Ishikawa (cell line): Measurements from ENCODE around the gene TEX54.

Experiments used
- CEBPB ChIP-seq: IDR thresholded peaks from 2 replicates; pipeline ENCODE4 v1.6.1; 2012
- CREB1 ChIP-seq: IDR thresholded peaks from 2 replicates; pipeline ENCODE4 v1.6.1; 2012; ENCODE audit warnings: low read depth
- EGR1 ChIP-seq: IDR thresholded peaks from 2 replicates; pipeline ENCODE4 v1.6.1; 2012
- EP300 ChIP-seq: IDR thresholded peaks from 2 replicates; pipeline ENCODE4 v1.6.1; 2012; ENCODE audit warnings: borderline replicate concordance
- FOXM1 ChIP-seq: IDR thresholded peaks from 2 replicates; pipeline ENCODE4 v1.6.1; 2012; ENCODE audit warnings: low read depth, borderline replicate concordance
- NFIC ChIP-seq: IDR thresholded peaks from 2 replicates; pipeline ENCODE4 v1.6.1; 2012
- RAD21 ChIP-seq: IDR thresholded peaks from 2 replicates; pipeline ENCODE4 v1.6.1; 2012; ENCODE audit warnings: low read depth
- TAF1 ChIP-seq: IDR thresholded peaks from 2 replicates; pipeline ENCODE4 v1.6.1; 2012; ENCODE audit warnings: low read depth, mild to moderate bottlenecking
- TCF12 ChIP-seq: IDR thresholded peaks from 2 replicates; pipeline ENCODE4 v1.6.1; 2012; ENCODE audit warnings: low read depth
- TEAD4 ChIP-seq: IDR thresholded peaks from 2 replicates; pipeline ENCODE4 v1.6.1; 2012
- YY1 ChIP-seq: IDR thresholded peaks from 2 replicates; pipeline ENCODE4 v1.6.1; 2012; ENCODE audit warnings: low read depth
- ZBTB7A ChIP-seq: IDR thresholded peaks from 2 replicates; pipeline ENCODE4 v1.6.1; 2012; ENCODE audit warnings: low read depth
- TF ChIP-seq, protein P1 (sequence below): IDR thresholded peaks from 2 replicates; pipeline ENCODE4 v1.6.1; 2012
- TF ChIP-seq, protein P2 (sequence below): IDR thresholded peaks from 2 replicates; pipeline ENCODE4 v1.6.1; 2012
- TF ChIP-seq, protein P3 (sequence below): IDR thresholded peaks from 2 replicates; pipeline ENCODE4 v1.6.1; 2012; ENCODE audit warnings: low read depth, mild to moderate bottlenecking

The TEX54 gene

DNA sequence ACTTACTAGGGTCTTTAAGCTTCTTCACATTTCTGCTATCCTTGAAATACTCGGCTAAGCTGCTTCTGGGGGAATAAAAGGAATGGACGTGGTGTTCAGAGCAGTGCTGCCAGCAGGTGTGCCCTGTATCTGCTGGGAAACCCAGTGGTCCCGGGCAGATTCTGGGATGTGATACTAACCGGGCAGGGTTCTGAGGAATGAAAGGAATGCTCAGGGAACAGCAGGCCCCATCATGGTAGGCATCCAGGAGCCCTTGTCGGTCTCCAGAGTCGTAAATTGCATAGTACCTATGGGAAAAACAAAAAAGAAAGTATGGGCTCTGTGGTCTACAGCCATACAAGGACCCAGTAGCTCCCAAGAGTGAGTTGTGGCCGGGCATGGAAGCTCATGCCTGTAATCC is 36.4 kb downstream of the TEX54 start:
- TF ChIP-seq EP300 (no peak), EGR1 (no peak), FOXM1 (no peak), TAF1 (no peak), CEBPB (no peak), RAD21 (no peak), CREB1 (no peak)
- TF ChIP-seq, protein P1, sequence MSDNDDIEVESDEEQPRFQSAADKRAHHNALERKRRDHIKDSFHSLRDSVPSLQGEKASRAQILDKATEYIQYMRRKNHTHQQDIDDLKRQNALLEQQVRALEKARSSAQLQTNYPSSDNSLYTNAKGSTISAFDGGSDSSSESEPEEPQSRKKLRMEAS, result no peak
- TF ChIP-seq, protein P2, sequence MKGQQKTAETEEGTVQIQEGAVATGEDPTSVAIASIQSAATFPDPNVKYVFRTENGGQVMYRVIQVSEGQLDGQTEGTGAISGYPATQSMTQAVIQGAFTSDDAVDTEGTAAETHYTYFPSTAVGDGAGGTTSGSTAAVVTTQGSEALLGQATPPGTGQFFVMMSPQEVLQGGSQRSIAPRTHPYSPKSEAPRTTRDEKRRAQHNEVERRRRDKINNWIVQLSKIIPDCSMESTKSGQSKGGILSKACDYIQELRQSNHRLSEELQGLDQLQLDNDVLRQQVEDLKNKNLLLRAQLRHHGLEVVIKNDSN, result no peak

DNA sequence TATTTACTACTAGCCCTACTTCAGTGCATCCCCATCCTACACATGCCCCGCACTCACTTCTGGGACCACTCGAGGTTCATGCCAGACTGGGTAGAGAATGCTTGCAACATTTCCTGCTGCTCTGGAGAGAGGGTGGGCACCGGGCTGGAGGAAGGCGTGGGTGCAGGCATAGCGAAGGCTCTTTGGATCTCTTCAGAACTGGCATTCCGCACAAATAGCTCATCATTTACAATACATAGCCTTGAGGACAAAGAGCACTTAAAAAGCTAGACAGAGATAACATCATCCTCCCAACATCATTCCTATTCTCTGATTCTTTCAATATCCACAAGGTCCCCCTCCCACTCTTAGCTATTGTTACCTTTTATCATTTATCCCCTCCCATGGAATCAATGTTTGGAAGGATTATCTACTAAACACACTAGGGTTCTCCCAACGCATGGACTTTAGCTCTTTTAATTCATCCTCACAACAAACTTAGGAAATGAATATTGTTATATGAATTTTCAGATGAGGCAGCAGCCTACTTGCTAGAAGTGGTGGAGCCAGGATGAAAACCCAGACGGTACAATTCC is 38.4 kb downstream of the TEX54 start:
- no peak for TF ChIP-seq CEBPB
- TF ChIP-seq ZBTB7A, result no peak
- no peak for TF ChIP-seq YY1
- TF ChIP-seq EP300, result no peak
- no peak for TF ChIP-seq FOXM1
- TF ChIP-seq, protein P2, result no peak
- TF ChIP-seq, protein P3, sequence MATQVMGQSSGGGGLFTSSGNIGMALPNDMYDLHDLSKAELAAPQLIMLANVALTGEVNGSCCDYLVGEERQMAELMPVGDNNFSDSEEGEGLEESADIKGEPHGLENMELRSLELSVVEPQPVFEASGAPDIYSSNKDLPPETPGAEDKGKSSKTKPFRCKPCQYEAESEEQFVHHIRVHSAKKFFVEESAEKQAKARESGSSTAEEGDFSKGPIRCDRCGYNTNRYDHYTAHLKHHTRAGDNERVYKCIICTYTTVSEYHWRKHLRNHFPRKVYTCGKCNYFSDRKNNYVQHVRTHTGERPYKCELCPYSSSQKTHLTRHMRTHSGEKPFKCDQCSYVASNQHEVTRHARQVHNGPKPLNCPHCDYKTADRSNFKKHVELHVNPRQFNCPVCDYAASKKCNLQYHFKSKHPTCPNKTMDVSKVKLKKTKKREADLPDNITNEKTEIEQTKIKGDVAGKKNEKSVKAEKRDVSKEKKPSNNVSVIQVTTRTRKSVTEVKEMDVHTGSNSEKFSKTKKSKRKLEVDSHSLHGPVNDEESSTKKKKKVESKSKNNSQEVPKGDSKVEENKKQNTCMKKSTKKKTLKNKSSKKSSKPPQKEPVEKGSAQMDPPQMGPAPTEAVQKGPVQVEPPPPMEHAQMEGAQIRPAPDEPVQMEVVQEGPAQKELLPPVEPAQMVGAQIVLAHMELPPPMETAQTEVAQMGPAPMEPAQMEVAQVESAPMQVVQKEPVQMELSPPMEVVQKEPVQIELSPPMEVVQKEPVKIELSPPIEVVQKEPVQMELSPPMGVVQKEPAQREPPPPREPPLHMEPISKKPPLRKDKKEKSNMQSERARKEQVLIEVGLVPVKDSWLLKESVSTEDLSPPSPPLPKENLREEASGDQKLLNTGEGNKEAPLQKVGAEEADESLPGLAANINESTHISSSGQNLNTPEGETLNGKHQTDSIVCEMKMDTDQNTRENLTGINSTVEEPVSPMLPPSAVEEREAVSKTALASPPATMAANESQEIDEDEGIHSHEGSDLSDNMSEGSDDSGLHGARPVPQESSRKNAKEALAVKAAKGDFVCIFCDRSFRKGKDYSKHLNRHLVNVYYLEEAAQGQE, result no peak
- no peak for TF ChIP-seq NFIC
- no peak for TF ChIP-seq TEAD4
- TF ChIP-seq TCF12, result no peak
- no peak for TF ChIP-seq CREB1
- no peak for TF ChIP-seq RAD21
- TF ChIP-seq, protein P1, result no peak
- no peak for TF ChIP-seq EGR1

DNA sequence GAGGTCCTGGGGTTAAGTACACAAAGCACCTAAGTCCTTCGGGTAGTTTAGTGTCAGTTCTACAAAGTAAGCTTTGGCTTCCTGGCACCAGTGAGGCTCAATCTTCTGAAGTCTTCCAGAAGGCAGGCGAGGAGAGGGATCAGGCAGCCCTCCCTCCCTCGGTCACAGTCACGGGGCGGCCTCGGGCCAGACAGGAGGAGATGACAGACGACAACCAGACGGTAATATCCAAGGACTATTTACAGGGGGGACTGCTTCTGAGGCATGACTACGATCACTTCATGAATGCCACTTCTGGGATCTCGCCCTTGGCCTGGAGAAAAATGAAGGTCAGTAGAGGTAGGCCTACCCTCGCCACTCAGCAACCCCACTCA is 40.5 kb downstream of the TEX54 start:
- TF ChIP-seq NFIC (no peak), RAD21 (no peak)

DNA sequence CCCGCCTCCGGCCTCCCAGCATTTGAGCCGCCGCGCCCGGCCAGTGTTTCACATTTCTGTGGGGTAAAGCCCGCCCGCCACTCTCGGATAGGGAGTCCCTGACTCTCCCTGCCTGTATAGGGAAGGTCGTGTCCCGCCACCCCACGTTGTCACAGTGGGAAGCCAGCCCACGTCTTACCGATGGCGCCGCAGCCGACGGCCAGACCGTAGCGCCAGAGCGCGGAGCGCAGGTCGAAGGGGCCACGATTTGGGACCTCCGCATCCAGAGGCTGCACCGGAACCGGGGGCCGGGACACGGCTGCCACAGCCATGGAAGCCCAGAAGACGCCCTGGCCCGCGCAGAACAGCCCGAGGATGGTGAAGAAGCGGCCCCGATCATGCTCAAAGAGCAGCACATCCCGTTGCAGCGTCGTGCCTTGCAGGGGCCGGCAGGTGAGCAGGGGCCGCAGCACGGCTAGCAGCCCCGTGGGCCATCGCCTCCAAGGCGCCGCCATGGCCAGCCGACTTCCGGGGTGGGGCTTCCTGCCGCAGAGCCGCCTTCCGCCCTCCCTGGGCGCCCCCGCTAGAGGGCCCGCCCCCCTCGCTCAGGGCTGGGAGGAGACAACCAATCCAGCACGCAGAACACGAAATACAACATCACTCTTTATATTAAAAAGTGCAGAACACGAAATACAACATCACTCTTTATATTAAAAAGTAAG is 41.0 kb downstream of the TEX54 start, which contains the start of gene TMEM223:
TMEM223 (minus strand) TSS at position 506 of the 701 bp plus-strand sequence; CDS start at position 494, 12 bp downstream.
- TF ChIP-seq YY1 (peak; percentile 95), TCF12 (peak; percentile 53; the same call in 1 of the 2 replicates), CEBPB (no peak), TEAD4 (0 out of 2 replicates have a peak, but pooled peaks have one; percentile 7), TAF1 (peak; percentile 96)
- TF ChIP-seq, protein P1, result peak; percentile 86
- TF ChIP-seq, protein P3, result no peak

DNA sequence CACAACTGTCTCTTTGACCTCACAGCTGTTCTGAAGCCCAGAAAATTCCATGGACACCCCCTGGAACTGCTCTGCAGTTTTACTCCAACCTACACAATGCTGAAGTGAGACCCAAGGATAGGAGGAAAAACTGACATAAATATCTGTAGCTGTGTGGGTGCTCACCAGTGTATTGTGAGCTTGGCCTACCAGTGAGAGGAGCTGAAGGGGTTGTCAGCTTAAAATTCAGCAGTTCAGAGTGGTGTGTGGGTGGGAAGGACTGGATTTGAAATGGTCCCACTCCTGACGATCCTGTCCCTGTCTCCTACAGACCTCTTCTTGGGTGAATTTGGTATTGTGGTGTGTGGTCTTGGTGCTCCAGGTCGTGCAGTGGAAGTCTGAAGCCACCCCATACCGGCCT is 43.1 kb downstream of the TEX54 start:
- TF ChIP-seq, protein P1, result no peak
- no peak for TF ChIP-seq EP300
- TF ChIP-seq FOXM1, result no peak
- TF ChIP-seq ZBTB7A, result no peak
- TF ChIP-seq CEBPB, result no peak
- TF ChIP-seq EGR1, result no peak
- no peak for TF ChIP-seq CREB1
- TF ChIP-seq, protein P3, result no peak
- TF ChIP-seq NFIC, result no peak
- TF ChIP-seq TCF12, result no peak
- no peak for TF ChIP-seq TEAD4
- TF ChIP-seq TAF1, result no peak
- no peak for TF ChIP-seq RAD21
- TF ChIP-seq, protein P2, result no peak
- TF ChIP-seq YY1, result no peak
